ENCODE measurements around the gene MTMR11.

Gene MTMR11

DNA sequence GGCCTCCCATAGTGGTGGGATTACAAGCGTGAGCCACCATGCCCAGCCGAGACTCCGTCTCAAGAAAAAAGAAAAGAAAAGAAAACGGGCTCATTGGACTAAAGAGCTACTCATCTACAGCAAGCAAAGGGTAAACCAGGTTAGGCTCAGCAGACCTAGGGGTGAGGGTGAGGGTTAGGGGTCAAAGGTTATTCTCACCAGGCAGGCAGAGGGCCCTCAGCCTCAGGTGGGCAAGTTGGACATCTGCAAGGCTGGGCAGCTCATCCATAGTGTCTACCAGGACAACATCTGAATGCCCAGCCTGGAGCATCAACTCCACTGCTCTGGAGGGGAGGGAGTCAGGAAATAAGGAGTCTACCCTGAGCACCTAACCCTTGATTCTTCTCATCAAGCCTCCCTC, 3.5 kb downstream of the MTMR11 start:
- TF ChIP-seq, protein P1, sequence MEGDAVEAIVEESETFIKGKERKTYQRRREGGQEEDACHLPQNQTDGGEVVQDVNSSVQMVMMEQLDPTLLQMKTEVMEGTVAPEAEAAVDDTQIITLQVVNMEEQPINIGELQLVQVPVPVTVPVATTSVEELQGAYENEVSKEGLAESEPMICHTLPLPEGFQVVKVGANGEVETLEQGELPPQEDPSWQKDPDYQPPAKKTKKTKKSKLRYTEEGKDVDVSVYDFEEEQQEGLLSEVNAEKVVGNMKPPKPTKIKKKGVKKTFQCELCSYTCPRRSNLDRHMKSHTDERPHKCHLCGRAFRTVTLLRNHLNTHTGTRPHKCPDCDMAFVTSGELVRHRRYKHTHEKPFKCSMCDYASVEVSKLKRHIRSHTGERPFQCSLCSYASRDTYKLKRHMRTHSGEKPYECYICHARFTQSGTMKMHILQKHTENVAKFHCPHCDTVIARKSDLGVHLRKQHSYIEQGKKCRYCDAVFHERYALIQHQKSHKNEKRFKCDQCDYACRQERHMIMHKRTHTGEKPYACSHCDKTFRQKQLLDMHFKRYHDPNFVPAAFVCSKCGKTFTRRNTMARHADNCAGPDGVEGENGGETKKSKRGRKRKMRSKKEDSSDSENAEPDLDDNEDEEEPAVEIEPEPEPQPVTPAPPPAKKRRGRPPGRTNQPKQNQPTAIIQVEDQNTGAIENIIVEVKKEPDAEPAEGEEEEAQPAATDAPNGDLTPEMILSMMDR (IDR thresholded peaks at IDR 0.05; ENCODE audit: low read depth, low read length, missing control alignments) = no peak
- in situ Hi-C loops (cut with HindIII; ENCODE audit: low pct_ligation_motif_present, low sequenced_read_pairs) = no loop called here
- no peak overlapping the region for H3K4me3 ChIP-seq (ENCODE audit: low read depth, low read length)
- no peak for DNase-seq
- H3K27ac ChIP-seq = no peak overlapping the region
- peaks cover 4% of the 10 kb centered on the region for H3K36me3 ChIP-seq (replicated peaks)
- no peaks in the 10 kb centered on the region for H3K27me3 ChIP-seq (replicated peaks)

DNA sequence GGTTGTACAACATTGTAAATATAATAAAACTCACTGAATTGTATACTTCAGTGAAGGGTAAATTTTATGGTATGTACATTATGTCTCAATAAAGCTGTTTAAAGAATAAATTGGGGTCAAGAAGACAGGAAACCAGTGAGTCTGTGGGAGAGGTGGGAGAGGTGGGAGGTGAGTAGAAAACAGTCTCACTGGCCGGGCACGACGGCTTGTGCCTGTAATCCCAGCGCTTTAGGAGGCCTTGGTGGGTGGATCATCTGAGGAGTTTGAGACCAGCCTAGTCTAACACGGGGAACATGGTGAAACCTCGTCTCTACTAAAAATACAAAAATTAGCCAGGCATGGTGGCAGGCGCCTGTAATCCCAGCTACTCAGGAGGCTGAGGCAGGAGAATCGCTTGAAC, 4.2 kb downstream of the MTMR11 start:
- DNase-seq = no peak
- H3K4me3 ChIP-seq (ENCODE audit: low read depth, low read length) = no peak overlapping the region
- H3K27me3 ChIP-seq (replicated peaks) = no peaks in the 10 kb centered on the region
- in situ Hi-C loops (cut with HindIII; ENCODE audit: low pct_ligation_motif_present, low sequenced_read_pairs) = no loop called here
- TF ChIP-seq, protein P1 (IDR thresholded peaks at IDR 0.05; ENCODE audit: low read depth, low read length, missing control alignments) = no peak
- H3K36me3 ChIP-seq (replicated peaks) = peaks cover 4% of the 10 kb centered on the region
- no peak overlapping the region for H3K27ac ChIP-seq

DNA sequence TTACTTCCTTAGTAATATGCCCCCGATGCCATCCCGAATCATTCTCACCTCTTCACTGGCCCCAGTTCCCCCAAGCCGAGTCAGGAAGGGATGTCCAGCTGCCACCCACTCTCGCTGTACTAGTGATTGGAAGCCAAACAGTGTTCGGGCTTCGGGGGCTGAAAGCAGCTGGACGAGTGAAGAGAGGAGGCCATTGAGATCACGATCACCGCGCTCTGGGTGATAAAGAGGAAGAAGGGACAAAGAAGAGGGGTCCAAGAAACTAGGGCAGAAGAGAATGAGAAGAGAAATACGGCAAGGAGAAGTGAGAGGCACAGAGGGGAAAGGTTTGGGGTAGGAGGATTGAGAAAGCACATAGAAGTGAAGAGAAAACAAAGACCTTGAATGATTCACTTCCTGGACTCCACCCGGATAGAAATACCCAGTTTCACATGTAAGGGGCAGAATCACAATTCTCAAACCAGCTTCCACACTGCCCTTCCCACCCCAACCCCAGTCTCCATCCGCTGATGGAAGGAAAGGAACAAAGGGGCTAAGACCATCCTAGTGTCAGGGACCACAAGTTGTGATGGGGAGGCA, 5.4 kb downstream of the MTMR11 start:
- Histone ChIP-seq H3K27ac (peak overlapping the region; percentile 29), H3K27me3 (replicated peaks) (no peaks in the 10 kb centered on the region), H3K4me3 (ENCODE audit: low read depth, low read length) (no peak overlapping the region), H3K36me3 (replicated peaks) (peaks cover 8% of the 10 kb centered on the region)
- in situ Hi-C loops (cut with HindIII; ENCODE audit: low pct_ligation_motif_present, low sequenced_read_pairs) = no loop called here
- no peak for DNase-seq
- TF ChIP-seq, protein P1 (IDR thresholded peaks at IDR 0.05; ENCODE audit: low read depth, low read length, missing control alignments) = no peak

GRCh38 chr1:149929856-149930255, 6.8 kb downstream of the MTMR11 start:
- H3K4me3 ChIP-seq (ENCODE audit: low read depth, low read length) = no peak overlapping the region
- H3K27me3 ChIP-seq (replicated peaks) = no peaks in the 10 kb centered on the region
- no peak overlapping the region for H3K27ac ChIP-seq
- TF ChIP-seq, protein P1 (IDR thresholded peaks at IDR 0.05; ENCODE audit: low read depth, low read length, missing control alignments) = no peak
- no peak for DNase-seq
- peaks cover 22% of the 10 kb centered on the region for H3K36me3 ChIP-seq (replicated peaks)
- in situ Hi-C loops (cut with HindIII; ENCODE audit: low pct_ligation_motif_present, low sequenced_read_pairs) = no loop called here

GRCh38 chr1:149928401-149928724, 8.3 kb downstream of the MTMR11 start:
- no peak for DNase-seq
- TF ChIP-seq, protein P1 (IDR thresholded peaks at IDR 0.05; ENCODE audit: low read depth, low read length, missing control alignments) = no peak
- no peaks in the 10 kb centered on the region for H3K27me3 ChIP-seq (replicated peaks)
- peak overlapping the region; percentile 79 for H3K4me3 ChIP-seq (ENCODE audit: low read depth, low read length)
- H3K36me3 ChIP-seq (replicated peaks) = peaks cover 36% of the 10 kb centered on the region
- in situ Hi-C loops (cut with HindIII; ENCODE audit: low pct_ligation_motif_present, low sequenced_read_pairs) = no loop called here
- H3K27ac ChIP-seq = peak overlapping the region; percentile 77
